ENCODE data around the gene LRRC56.

The LRRC56 gene

GRCh38 chr11:529728-530411 is 7.5 kb upstream of the LRRC56 start:
- Mint-ChIP-seq H3K27me3 (no peaks in the 10 kb centered on the region), H3K36me3 (peaks cover 14% of the 10 kb centered on the region), H3K4me1 (peaks cover 16% of the 10 kb centered on the region), H3K9me3 (no peaks in the 10 kb centered on the region), H3K27ac (no peak overlapping the region), H3K4me3 (no peak overlapping the region)
- ATAC-seq = no peak

- H3K9me3 Mint-ChIP-seq = no peaks in the 10 kb centered on the region
- H3K4me1 Mint-ChIP-seq = peaks cover 20% of the 10 kb centered on the region
- peaks cover 14% of the 10 kb centered on the region for H3K36me3 Mint-ChIP-seq
- no peak overlapping the region for H3K4me3 Mint-ChIP-seq
- no peak for ATAC-seq
- no peaks in the 10 kb centered on the region for H3K27me3 Mint-ChIP-seq
- no peak overlapping the region for H3K27ac Mint-ChIP-seq
Observed at GRCh38 chr11:530960-531831, 6.1 kb upstream of the LRRC56 start.

GRCh38 chr11:531919-532526 is 5.3 kb upstream of the LRRC56 start:
- no peak overlapping the region for H3K4me3 Mint-ChIP-seq

DNA sequence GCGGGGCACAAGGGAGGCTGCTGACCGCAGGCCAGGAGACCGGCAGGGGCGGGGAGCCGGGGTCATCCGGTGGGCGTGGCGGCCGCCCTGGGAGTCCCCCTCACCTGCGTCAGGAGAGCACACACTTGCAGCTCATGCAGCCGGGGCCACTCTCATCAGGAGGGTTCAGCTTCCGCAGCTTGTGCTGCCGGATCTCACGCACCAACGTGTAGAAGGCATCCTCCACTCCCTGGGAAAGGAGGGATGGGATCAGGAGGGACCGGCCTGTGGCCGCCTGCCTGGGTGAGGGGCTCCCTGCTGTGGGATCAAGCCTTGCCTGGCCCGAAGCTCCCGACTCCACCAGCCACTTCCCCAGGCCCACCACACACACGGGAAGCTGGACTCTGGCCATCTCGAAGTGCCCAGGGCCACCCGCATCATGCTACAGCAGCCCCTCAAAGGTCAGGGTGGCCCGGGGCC is 4.8 kb upstream of the LRRC56 start:
- Mint-ChIP-seq H3K4me1 (peaks cover 30% of the 10 kb centered on the region), H3K27me3 (no peaks in the 10 kb centered on the region), H3K4me3 (no peak overlapping the region), H3K27ac (no peak overlapping the region), H3K36me3 (peaks cover 14% of the 10 kb centered on the region), H3K9me3 (no peaks in the 10 kb centered on the region)
- ATAC-seq = no peak

More at GRCh38 chr11:531919-532526, 5.3 kb upstream of the LRRC56 start:
- Mint-ChIP-seq H3K36me3 (peaks cover 14% of the 10 kb centered on the region), H3K4me1 (peaks cover 25% of the 10 kb centered on the region), H3K27me3 (no peaks in the 10 kb centered on the region), H3K27ac (no peak overlapping the region), H3K9me3 (no peaks in the 10 kb centered on the region)
- ATAC-seq = no peak

DNA sequence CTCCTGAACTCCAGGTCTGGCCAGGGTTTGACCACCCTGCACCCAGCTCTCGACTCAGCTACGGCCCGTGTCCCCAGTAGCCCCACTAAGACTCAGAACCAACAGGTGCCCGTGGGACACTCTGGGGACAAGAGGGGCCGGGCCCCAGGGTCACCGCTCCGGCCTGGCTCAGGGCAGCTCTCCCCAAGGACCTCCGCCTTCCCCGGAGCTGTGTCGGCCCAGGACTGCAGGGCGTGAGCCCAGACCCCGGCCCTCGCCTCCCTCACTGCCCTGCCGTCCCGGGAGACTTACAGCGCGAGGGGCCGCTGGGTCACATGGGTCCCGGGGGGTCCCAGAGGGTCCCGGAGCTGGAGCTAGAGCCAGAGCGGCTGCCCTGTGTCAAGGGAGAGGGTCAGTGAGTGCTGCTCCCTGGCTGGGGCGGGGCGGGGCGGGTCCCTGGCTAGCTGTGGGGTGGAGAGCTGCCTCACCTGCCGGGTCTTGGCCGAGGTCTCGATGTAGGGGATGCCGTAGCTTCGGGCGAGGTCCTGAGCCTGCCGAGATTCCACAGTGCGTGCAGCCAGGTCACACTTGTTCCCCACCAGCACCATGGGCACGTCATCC is 4.2 kb upstream of the LRRC56 start:
- H3K4me3 Mint-ChIP-seq = no peak overlapping the region

GRCh38 chr11:533586-534395 is 3.5 kb upstream of the LRRC56 start:
- peaks cover 42% of the 10 kb centered on the region for H3K4me1 Mint-ChIP-seq
- no peaks in the 10 kb centered on the region for H3K27me3 Mint-ChIP-seq
- no peak for ATAC-seq
- H3K27ac Mint-ChIP-seq = no peak overlapping the region
- H3K9me3 Mint-ChIP-seq = no peaks in the 10 kb centered on the region
- peak overlapping the region; percentile 81 for H3K4me3 Mint-ChIP-seq
- H3K36me3 Mint-ChIP-seq = peaks cover 14% of the 10 kb centered on the region

More for the DNA sequence above, 4.2 kb upstream of the LRRC56 start:
- Mint-ChIP-seq H3K4me1 (peaks cover 35% of the 10 kb centered on the region), H3K9me3 (no peaks in the 10 kb centered on the region), H3K27me3 (no peaks in the 10 kb centered on the region), H3K36me3 (peaks cover 14% of the 10 kb centered on the region), H3K27ac (no peak overlapping the region)
- ATAC-seq = no peak

- no peak overlapping the region for H3K27ac Mint-ChIP-seq
Observed at GRCh38 chr11:534396-535209, 2.7 kb upstream of the LRRC56 start.

GRCh38 chr11:535210-535518 is 2.2 kb upstream of the LRRC56 start:
- peaks cover 11% of the 10 kb centered on the region for H3K36me3 Mint-ChIP-seq

More at GRCh38 chr11:534396-535209, 2.7 kb upstream of the LRRC56 start:
- Mint-ChIP-seq H3K9me3 (no peaks in the 10 kb centered on the region), H3K27me3 (no peaks in the 10 kb centered on the region), H3K36me3 (peaks cover 14% of the 10 kb centered on the region), H3K4me3 (peak overlapping the region; percentile 81), H3K4me1 (peaks cover 43% of the 10 kb centered on the region)
- peak; percentile 3 for ATAC-seq

DNA sequence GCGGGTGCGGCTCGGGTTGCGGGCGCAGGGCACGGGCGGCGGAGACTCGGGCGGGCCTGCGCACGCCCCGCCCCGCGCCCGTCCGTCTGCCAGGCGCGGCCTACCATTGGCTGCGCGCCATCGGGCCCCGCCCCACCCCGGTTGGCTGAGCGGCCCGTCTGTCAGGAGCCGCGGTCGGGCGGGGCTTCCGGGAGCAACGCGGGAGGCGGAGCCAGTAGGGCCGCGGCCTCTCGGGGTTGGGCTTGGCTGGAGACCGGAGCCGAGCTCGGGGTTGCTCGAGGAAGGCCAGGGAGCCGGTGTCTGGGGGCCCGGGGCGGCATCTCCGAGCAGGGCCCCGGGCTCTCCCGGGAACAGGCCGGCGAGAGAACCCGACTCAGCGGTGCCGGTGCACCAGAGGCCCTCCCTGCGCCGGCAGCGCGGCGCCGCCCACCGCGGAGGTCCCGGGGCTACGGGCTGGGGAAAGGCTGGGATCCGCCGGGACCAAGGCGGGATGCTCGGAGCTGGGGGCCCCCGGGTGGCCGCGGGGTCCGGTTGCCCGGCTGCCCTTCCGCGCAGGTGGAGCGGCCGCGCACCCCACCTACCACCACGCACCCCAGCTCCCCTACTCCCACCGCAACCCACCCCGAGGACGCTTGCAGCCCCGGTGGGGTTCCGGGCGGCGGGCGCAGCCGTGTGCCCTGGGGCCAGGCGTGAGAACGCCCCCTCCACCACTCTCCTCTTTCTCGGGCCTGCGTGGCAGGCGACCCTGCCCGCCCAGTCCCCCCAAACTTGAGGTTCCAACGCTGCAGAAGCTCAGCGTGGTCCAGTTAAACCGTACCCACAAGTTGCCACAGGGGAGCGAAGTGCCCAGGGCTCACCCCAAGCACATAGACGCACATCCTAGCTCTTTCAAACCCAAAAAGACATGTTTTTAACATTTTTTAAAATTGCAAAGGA is 1.5 kb upstream of the LRRC56 start, which contains the start of gene HRAS:
Gene HRAS (minus strand): TSS at position 58 of the 936 bp plus-strand sequence.
- peak within 1 kb of the TSS; percentile 97 for H3K27ac Mint-ChIP-seq
- H3K4me3 Mint-ChIP-seq = peak within 1 kb of the TSS; percentile 97
- no peaks in the 10 kb centered on the region for H3K27me3 Mint-ChIP-seq
- peak; percentile 89 for ATAC-seq
- H3K4me1 Mint-ChIP-seq = peaks cover 43% of the 10 kb centered on the region
- H3K9me3 Mint-ChIP-seq = no peaks in the 10 kb centered on the region
- H3K36me3 Mint-ChIP-seq = peaks cover 9% of the 10 kb centered on the region

More at GRCh38 chr11:535210-535518, 2.2 kb upstream of the LRRC56 start:
- H3K27ac Mint-ChIP-seq = no peak overlapping the region
- ATAC-seq = no peak
- peaks cover 43% of the 10 kb centered on the region for H3K4me1 Mint-ChIP-seq
- H3K4me3 Mint-ChIP-seq = no peak overlapping the region
- H3K27me3 Mint-ChIP-seq = no peaks in the 10 kb centered on the region
- H3K9me3 Mint-ChIP-seq = no peaks in the 10 kb centered on the region

- H3K4me3 Mint-ChIP-seq = peak overlapping the region; percentile 97
- H3K36me3 Mint-ChIP-seq = no peaks in the 10 kb centered on the region
- H3K27ac Mint-ChIP-seq = peak overlapping the region; percentile 97
- H3K4me1 Mint-ChIP-seq = peaks cover 36% of the 10 kb centered on the region
- H3K9me3 Mint-ChIP-seq = no peaks in the 10 kb centered on the region
- no peak for ATAC-seq
- no peaks in the 10 kb centered on the region for H3K27me3 Mint-ChIP-seq
Observed at GRCh38 chr11:537622-538430, 499 bp downstream of the LRRC56 start.

DNA sequence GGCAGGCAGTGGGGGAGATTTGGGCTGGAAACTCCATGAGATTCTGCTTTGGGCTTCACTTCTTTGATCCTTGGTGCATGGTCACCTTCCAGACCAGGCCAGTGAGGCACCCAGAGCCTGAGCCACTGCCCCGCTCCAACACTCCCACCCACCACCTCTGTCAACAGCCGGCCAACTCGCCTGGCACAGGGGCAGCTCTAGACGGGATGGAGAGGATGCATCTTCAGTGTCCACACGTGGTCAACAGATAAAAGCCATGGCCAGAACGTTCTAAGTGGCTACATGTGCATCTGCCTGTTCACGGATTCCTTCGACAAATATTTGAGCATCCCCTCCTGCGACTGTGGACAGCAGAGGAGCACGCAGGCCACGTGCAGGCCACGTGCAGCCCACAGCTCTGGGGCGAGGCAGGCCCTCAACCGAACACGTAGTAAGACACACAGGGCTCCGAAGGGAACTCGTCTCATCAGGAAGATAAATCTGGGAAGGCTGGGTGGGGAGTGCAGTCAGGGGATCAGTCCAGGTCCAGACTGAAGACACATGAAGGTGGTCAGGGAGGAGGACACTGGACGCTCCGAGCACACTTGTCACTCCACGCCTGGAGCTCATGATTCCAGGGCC is 1.2 kb downstream of the LRRC56 start:
- H3K36me3 Mint-ChIP-seq = no peaks in the 10 kb centered on the region
- no peak overlapping the region for H3K27ac Mint-ChIP-seq
- H3K4me3 Mint-ChIP-seq = no peak overlapping the region
- no peaks in the 10 kb centered on the region for H3K27me3 Mint-ChIP-seq
- ATAC-seq = no peak
- peaks cover 36% of the 10 kb centered on the region for H3K4me1 Mint-ChIP-seq
- H3K9me3 Mint-ChIP-seq = no peaks in the 10 kb centered on the region

DNA sequence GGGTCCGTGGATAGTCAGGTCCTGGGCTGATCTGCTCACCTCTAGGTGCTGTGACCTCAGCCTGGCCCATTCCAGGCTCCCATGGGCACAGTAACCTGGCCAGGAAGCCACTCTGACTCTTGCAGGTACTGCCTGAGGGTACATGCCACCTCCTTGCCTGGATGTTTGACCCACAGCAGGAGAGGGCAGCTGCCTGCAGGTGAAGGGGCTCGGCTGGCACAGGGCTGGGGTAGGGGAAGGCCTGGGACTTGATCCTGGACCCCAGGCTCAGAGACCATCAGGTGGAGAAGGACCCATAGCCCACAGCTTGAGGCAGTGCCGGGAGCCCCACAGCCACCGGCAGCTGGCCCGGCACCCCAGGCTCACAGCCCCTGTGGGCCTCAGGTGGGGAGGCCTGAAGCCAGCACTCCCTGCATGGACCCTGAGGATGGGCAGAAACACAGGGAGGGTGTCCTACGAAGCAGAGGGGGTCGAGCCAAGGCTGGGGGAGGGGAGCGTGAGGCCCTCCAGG is 2.7 kb downstream of the LRRC56 start:
- H3K27ac Mint-ChIP-seq = no peak overlapping the region
- H3K36me3 Mint-ChIP-seq = no peaks in the 10 kb centered on the region
- H3K9me3 Mint-ChIP-seq = no peaks in the 10 kb centered on the region
- H3K4me1 Mint-ChIP-seq = peaks cover 26% of the 10 kb centered on the region
- H3K4me3 Mint-ChIP-seq = no peak overlapping the region
- no peak for ATAC-seq
- H3K27me3 Mint-ChIP-seq = no peaks in the 10 kb centered on the region
